Stimulated activated CD4-positive, alpha-beta T cell treated with anti-CD3 and anti-CD28 coated beads, Interleukin-2, amount 100 ng/mL, for 4 hours (primary cell): ENCODE data around the gene GLYATL1.
"Not testable (repeated sequence)": the region's sequence is repeated elsewhere in the genome, so short reads cannot be mapped to it uniquely, and the experiment has no call there.

Experiments used
- DNase-seq: peaks from one replicate; pipeline ENCODE4 v3.0.0-alpha.2; 2020; ENCODE audit warnings: low read depth

GLYATL1 gene

GRCh38 chr11:58998480-58999290 is 59.4 kb downstream of the GLYATL1 start:
- DNase-seq, result no peak

- no peak for DNase-seq
Observed at GRCh38 chr11:58999291-58999680, 60.0 kb downstream of the GLYATL1 start.

- no peak for DNase-seq
Observed at GRCh38 chr11:59000003-59000402, 60.7 kb downstream of the GLYATL1 start.

GRCh38 chr11:59002006-59002405 is 62.7 kb downstream of the GLYATL1 start:
- DNase-seq, result not testable (repeated sequence)
